Peyer's patch (tissue), 4 donors: Measurements from ENCODE around the gene MYO1B. TPM values are rescaled to one million over a fixed set of nuclear protein-coding genes. Genes with fewer than 3 reads are reported as not detected.
"Not testable (repeated sequence)": the region's sequence is repeated elsewhere in the genome, so short reads cannot be mapped to it uniquely, and the experiment has no call there.

Experiments
- DNase-seq, 3 donors: peaks; one replicate each; pipeline ENCODE4 v3.0.0-alpha.2; 2017 to 2019
- H3K27ac ChIP-seq, 4 donors: fragments of 200-600 bp; sonication (generic); one replicate each; pipeline ENCODE4 v1.5.1; 2016 to 2019
- H3K27me3 ChIP-seq, 2 donors: fragments of 200-600 bp; sonication (generic); one replicate each; pipeline ENCODE4 v1.5.1; 2019
- H3K36me3 ChIP-seq, 3 donors: fragments of 200-600 bp; sonication (generic); one replicate each; pipeline ENCODE4 v1.5.1; 2016 to 2019
- H3K4me1 ChIP-seq, 4 donors: fragments of 200-600 bp; sonication (generic); one replicate each; pipeline ENCODE4 v1.5.1; 2016 to 2019
- H3K4me3 ChIP-seq, 4 donors: fragments of 200-600 bp; sonication (generic); 1 replicate in 3 of 4; 2 replicates in 1 of 4; pipeline ENCODE4 v1.5.1; 2016 to 2019; ENCODE audit warnings: mild to moderate bottlenecking in 1 of 4
- H3K9me3 ChIP-seq, 4 donors: fragments of 200-600 bp; sonication (generic); one replicate each; pipeline ENCODE4 v1.5.1; 2016 to 2019; ENCODE audit warnings: mild to moderate bottlenecking in 1 of 4
- POLR2A ChIP-seq, 2 donors: fragments of 450-650 bp; IDR thresholded peaks; one replicate each; pipeline ENCODE4 v1.5.1; 2017; ENCODE audit warnings: antibody characterized with exemption in 2 of 2, mild to moderate bottlenecking in 2 of 2, moderate library complexity in 2 of 2
- total RNA-seq, 4 donors: library from RNA; depleted of rRNA; stranded (reverse); fragments of >200 nt; gene quantifications; one replicate each; pipeline ENCODE4 v1.1.0, GENCODE V29; 2016
- TF ChIP-seq, protein P1 (sequence below), 6 experiments: fragments of 450-650 bp in 4 of 6; fragments of 200-600 bp in 2 of 6; sonication (generic) in 1 of 6; IDR thresholded peaks; one replicate each; pipeline ENCODE4 v1.5.1; 2017 to 2019; ENCODE audit warnings: antibody characterized with exemption in 6 of 6, mild to moderate bottlenecking in 3 of 6, moderate library complexity in 1 of 6

Gene MYO1B
- total RNA-seq, 4 donors from 2014 or later, result 13.1 to 25.5 (median 19.4) TPM

- H3K4me1 ChIP-seq, result no peaks in the 10 kb centered on the region
- H3K36me3 ChIP-seq, result no peaks in the 10 kb centered on the region
- H3K4me3 ChIP-seq, result no peak overlapping the region
- DNase-seq, result no peak
- no peak overlapping the region for H3K27ac ChIP-seq
- H3K9me3 ChIP-seq, result no peaks in the 10 kb centered on the region
- no peak for TF ChIP-seq POLR2A (IDR thresholded peaks at IDR 0.05)
- TF ChIP-seq, protein P1, sequence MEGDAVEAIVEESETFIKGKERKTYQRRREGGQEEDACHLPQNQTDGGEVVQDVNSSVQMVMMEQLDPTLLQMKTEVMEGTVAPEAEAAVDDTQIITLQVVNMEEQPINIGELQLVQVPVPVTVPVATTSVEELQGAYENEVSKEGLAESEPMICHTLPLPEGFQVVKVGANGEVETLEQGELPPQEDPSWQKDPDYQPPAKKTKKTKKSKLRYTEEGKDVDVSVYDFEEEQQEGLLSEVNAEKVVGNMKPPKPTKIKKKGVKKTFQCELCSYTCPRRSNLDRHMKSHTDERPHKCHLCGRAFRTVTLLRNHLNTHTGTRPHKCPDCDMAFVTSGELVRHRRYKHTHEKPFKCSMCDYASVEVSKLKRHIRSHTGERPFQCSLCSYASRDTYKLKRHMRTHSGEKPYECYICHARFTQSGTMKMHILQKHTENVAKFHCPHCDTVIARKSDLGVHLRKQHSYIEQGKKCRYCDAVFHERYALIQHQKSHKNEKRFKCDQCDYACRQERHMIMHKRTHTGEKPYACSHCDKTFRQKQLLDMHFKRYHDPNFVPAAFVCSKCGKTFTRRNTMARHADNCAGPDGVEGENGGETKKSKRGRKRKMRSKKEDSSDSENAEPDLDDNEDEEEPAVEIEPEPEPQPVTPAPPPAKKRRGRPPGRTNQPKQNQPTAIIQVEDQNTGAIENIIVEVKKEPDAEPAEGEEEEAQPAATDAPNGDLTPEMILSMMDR (IDR thresholded peaks at IDR 0.05), result no peak
- no peaks in the 10 kb centered on the region for H3K27me3 ChIP-seq
Measured at GRCh38 chr2:191452065-191452464, 206.9 kb downstream of the MYO1B start.

GRCh38 chr2:191453761-191454160, 208.6 kb downstream of the MYO1B start:
- Histone ChIP-seq H3K27ac (no peak overlapping the region), H3K36me3 (no peaks in the 10 kb centered on the region), H3K9me3 (no peaks in the 10 kb centered on the region), H3K27me3 (no peaks in the 10 kb centered on the region), H3K4me3 (no peak overlapping the region), H3K4me1 (no peaks in the 10 kb centered on the region)
- TF ChIP-seq, protein P1 (IDR thresholded peaks at IDR 0.05), result no peak
- TF ChIP-seq POLR2A (IDR thresholded peaks at IDR 0.05), result no peak
- no peak for DNase-seq

DNA sequence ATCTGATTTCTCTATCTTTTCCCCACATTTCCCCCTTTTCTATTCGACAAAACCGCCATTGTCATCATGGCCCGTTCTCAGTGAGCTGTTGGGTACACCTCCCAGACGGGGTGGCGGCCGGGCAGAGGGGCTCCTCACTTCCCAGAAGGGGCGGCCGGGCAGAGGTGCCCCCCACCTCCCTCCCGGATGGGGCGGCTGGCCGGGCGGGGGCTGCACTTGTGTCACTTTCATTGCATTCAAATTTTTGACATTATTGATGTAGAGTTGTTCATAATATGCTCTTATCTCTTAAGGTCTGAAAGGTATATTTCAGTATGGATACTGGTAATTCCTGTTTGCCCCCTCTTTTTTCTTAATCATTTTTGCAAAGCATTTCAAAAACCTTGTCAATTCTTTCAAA, 211.3 kb downstream of the MYO1B start:
- not testable (repeated sequence) for H3K27me3 ChIP-seq, H3K36me3 ChIP-seq, H3K4me3 ChIP-seq, H3K4me1 ChIP-seq, H3K9me3 ChIP-seq, H3K27ac ChIP-seq, DNase-seq

- TF ChIP-seq, protein P1 (IDR thresholded peaks at IDR 0.05), result no peak
- TF ChIP-seq POLR2A (IDR thresholded peaks at IDR 0.05), result no peak
- H3K27me3 ChIP-seq, result no peaks in the 10 kb centered on the region
- peaks cover 0 to 6% (median 0%) of the 10 kb centered on the region in 4 donors for H3K4me1 ChIP-seq
Measured at GRCh38 chr2:191459158-191459557, 214.0 kb downstream of the MYO1B start.

GRCh38 chr2:191462370-191462769, 217.2 kb downstream of the MYO1B start:
- H3K27me3 ChIP-seq, result no peaks in the 10 kb centered on the region
- H3K9me3 ChIP-seq, result no peaks in the 10 kb centered on the region
- DNase-seq, result peak in 1 of 3 donors; percentile 48
- no peaks in the 10 kb centered on the region for H3K36me3 ChIP-seq
- no peak overlapping the region for H3K27ac ChIP-seq
- TF ChIP-seq, protein P1 (IDR thresholded peaks at IDR 0.05), result no peak
- H3K4me1 ChIP-seq, result peaks cover 0 to 8% (median 0%) of the 10 kb centered on the region in 4 donors
- H3K4me3 ChIP-seq, result no peak overlapping the region

More at GRCh38 chr2:191459158-191459557, 214.0 kb downstream of the MYO1B start:
- no peaks in the 10 kb centered on the region for H3K36me3 ChIP-seq
- no peak for DNase-seq
- H3K9me3 ChIP-seq, result no peaks in the 10 kb centered on the region
- H3K4me3 ChIP-seq, result no peak overlapping the region
- no peak overlapping the region for H3K27ac ChIP-seq

GRCh38 chr2:191463790-191464189, 218.6 kb downstream of the MYO1B start:
- no peaks in the 10 kb centered on the region for H3K27me3 ChIP-seq
- peaks cover 0 to 8% (median 0%) of the 10 kb centered on the region in 4 donors for H3K4me1 ChIP-seq
- H3K9me3 ChIP-seq, result no peaks in the 10 kb centered on the region
- H3K27ac ChIP-seq, result no peak overlapping the region
- no peak overlapping the region for H3K4me3 ChIP-seq
- TF ChIP-seq, protein P1 (IDR thresholded peaks at IDR 0.05), result no peak
- no peak for TF ChIP-seq POLR2A (IDR thresholded peaks at IDR 0.05)
- DNase-seq, result no peak
- no peaks in the 10 kb centered on the region for H3K36me3 ChIP-seq
